ENCODE results near the gene STARD4.

STARD4 gene

DNA sequence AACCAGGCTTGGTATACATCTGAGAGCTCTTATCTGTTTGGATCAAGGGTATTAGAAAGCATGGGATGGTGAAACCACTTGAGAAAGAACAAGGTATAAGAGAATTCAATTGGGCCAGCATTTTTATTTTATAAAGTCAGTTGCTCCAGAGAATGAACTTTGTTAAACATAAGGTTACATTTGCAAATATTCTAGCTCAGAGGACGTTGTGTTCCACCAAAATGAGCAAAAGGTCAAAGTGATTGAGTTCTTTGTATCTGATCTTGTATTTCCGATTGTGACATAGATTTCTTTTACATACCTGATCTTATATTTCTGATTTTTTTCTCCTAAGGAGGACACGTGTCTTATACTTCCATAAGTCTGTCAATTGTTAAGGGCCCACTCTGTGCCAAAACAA is 8.6 kb upstream of the STARD4 start:
- DNase-seq, result no peak

DNA sequence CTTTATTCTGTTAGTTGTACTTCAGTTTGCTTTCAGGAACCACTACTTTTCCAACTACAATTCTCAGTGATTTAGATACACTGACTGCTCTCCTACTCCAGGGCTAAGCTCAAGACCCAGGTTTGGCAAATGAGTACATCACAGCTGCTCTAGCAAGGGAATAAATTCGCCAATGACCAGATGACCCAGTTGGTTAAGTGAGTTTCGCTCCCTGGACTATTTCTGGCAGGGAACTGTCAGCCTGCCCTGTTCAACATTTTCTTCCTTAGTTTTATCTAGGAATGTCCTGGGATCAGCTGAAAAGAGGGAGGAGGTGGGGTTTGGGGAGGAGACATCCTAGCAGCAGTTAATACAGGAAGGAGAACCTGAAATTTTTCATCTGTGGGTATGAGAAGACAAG is 6.4 kb upstream of the STARD4 start:
- DNase-seq, result no peak

DNA sequence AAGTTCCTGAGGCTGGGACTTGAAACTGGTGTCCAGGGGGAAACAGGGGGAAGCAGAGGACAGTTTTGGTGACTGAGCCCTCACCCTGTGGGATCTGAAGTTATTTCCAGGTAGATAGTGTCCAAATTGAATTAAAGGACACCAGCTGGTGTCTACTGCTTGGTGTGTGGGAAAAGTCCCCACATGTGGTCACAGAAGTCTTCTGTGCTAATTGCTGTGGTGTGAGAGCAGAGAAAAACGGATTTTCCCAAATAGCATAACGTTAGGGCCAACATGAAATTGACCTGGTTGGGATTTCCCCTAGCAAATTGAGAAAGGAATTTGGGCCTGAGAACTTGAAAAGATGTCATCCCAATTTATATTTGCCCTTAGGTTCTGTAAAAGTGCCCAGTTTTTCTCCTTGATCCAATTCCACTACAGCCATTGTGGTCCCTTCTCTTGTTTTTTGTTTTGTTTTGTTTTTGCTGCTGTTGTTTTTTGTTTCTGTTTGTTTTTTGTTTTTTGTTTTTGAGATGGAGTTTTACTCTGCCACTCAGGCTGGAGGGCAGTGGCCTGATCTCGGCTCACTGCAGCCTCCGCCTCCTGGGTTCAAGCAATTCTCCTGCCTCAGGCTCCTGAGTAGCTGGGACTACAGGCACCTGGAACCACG is 5.6 kb upstream of the STARD4 start:
- no peak for DNase-seq

DNA sequence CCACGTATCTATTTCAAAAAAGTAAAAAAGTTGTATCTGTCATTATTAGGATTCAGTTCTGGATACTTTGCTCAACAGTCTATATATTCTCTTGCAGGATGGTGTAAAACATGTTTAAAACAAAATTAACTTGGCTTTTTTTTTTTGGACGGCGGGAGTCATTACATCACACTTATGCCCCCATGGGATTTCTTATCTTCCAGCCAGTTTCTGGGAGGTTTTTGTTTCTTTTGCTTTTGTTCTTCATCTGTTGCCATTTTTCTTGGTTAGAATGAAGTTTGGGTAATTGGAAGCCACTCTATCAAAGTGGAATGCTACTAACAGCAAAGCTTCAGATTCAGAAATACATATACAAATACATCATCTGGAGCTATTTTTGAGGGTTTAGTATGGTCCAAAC is 1.8 kb upstream of the STARD4 start:
- no peak for DNase-seq

DNA sequence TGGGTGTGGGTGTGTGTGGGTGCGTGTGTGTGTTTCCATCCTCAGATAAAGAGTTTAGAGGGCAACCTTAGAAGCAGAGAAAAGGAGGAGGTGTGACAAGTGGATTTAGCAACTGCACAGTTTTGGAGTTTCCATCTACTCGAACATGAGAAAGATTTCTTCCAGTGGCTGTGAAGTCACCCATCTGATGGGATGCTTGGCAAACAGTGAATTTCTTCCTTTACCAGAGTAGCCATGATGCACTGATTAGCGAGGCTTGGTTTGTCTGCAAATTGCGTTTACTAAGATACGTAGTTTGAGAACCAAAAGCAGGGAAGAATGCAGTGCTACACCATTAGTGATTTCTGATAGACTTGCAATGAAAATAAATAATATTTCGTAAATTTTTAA is 791 bp upstream of the STARD4 start:
- DNase-seq, result no peak

DNA sequence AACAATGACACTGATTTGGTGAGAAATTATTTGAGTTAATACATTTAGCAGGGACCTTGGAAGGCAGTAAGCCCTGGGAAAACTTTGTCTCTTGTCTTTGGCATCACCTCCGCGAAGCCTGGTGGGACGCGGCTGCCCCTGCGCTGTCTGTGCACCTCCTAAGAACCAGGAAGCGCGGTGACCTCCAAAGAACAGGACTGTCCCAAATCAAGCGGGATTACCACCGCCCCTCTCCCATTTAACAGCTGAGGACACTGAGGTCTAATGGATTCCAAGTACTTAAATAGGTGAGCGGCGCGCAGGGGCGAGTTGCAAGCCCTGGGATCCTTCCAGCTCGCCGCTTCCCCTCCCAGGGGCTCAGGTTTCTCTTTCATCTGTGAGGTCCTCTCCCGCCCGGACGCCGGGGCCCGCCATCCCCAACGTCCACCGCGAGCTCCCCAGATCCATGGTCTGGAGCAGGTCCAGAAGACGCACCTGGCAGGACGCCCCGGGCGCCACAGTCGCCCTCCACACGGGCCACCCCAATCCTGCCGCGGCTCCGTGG is 432 bp downstream of the STARD4 start:
- no peak for DNase-seq

DNA sequence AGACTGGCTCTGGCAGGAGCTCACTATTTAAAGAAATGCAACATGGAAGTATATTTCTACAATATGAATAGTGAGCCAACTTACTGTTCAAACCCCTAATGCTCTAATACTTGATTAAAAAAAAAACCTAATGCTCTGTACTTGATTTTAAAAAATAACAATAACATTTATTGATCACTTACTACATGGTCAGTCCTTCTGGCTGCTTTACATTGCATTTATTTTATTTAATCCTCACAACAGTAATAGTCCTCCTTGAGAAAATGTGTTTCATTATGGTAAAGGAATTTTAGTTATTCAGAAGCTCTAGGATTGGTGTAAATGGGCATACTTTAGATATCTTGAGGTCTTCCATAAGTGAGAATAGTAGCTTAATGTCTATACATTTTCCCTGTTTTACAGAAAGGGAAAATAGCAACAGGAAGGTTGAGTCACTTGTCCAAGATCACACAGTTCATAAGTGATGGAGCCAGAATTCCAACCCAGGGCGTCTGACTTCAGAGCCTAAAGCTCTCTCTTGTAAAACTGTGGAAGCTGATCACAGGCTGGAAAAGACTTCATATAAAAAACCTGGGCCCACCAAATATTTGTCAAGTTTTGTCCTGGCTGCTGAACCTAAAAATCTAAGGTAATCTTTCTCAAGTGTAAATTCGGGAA is 1.0 kb downstream of the STARD4 start:
- no peak for DNase-seq

DNA sequence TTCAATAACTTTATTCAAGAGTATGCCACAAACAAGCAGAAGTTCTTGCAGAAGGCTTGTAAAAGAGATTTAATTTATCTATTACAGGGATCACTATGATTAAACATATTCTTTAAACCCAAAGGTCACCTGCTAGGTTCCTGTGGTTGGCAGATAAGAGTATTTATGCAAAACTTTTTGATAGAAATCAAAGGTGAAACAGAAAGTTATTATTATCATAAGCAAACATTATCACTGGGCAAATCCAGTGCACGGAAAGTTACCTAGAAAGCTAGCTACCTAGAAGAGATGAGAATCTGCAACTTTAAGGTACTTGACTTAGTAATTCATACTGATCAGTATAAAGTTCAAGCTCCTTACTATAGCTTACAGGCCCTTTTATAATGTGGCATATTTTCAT is 3.2 kb downstream of the STARD4 start:
- no peak for DNase-seq

DNA sequence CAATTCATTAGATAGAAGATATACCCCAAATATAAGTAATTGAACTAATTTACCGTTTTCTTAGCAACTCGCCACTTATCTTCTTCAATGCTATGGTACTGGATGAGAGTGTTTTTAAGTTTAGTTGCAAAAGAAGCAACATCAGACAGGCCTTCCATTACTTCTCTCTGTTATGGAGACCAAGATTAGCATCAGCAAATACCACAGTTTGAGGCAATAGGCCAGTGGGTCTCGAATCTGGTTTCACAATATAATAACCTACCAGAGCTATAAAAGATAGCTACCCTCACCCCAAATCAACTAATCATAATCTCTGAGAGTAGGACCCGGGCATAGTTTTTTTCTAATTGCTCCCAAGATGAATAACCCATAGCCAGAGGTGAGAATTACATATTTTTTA is 5.1 kb downstream of the STARD4 start:
- no peak for DNase-seq

DNA sequence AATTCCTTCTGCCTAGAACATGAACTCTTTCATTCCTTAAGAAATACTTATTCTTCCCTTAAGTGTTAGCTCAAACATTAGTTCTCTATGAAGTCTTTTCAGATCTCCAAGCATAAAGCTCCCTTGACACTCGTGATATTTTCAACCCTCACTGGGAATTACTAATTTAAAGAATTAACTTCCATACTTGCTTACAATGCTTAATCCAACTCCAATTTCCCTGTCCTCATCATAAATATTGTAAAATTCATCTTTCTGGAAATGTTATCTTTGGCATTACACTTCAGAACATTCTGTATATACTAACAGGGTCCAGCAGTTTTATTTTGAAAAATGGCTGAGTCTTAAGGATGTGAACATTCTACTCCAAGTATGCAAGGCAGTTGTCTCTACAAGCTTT is 7.2 kb downstream of the STARD4 start:
- no peak for DNase-seq

DNA sequence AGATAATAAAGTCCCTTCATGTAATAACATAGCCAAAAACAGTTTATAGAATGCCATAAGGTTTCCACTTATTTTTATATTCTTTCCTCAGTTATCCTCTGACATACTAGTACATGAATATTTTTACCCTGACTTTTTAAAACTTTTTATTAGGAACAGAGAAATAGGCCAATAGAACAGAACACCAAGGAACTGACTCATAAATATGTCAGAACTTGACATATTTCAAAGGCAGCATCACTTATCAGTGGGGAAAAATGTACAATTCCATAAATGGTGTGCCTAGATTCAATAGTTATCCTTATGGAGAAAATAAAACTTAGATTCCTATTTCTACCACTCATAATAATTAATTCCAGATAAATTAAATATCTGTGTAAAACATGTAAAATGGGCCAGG is 9.4 kb downstream of the STARD4 start:
- no peak for DNase-seq

DNA sequence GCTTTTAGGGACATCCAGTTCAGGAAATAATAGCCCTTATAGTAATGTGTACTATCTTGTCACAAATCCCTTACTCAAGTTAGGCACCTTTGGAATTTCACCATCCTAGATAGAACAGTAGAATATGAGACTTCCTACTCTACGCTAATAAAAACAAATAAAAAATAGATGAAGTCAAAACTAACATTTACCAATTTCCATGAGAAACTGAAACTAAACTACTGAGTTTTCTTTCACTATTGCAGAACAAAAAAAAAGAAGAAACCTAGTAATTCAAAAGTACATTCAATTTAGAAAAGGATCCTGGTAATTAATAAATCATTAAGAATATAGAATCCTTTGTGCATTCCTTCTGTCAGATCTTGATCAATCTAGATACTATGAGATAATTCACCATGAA is 14.0 kb downstream of the STARD4 start:
- no peak for DNase-seq

DNA sequence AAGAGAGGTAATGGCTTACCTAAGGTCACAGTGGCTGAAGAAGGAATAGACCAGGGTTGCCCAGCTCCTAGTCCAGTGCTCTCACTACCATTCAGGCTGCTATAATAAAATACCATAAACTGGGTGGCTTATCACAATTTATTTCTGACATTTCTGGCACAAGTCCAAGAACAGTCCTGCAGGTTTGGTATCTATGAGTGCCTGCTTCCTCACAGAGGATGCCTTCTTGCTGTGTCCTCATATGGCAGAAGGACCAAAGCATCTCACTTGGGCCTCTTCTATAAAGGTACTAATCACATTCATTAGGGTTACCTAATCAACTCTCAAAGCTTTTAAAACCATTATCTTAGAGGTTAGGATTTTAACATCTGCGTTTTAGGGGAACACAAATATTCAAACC is 17.2 kb downstream of the STARD4 start:
- no peak for DNase-seq

DNA sequence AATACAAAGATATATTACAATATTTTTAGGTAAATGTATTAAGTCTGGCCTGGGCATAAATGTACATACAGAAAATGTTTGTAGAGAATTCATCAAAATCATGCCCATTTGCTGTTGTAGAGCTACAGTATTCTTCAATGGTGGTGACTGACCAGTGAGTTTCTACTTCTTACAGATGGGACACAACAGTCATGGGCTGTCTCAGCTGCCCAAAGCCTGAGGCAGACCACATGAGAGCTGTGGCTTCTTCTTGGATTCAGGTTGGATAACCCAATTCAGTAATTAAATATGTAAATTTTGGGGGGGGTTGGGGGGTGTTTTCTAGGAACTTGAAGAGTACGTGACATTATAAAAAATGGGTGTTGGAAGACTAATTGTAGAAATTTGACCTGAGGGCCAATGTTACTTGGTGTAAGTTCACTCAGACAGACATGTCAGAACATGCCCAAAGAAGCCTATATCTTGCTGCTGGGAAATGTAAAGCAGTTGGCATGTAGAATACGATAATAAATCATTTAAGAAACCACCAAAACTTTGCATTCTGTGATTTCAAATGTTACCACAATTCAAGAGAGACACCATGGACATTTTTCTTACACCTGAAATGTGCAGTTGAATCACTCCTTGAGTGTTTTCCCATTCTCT is 17.9 kb downstream of the STARD4 start:
- DNase-seq, result no peak

DNA sequence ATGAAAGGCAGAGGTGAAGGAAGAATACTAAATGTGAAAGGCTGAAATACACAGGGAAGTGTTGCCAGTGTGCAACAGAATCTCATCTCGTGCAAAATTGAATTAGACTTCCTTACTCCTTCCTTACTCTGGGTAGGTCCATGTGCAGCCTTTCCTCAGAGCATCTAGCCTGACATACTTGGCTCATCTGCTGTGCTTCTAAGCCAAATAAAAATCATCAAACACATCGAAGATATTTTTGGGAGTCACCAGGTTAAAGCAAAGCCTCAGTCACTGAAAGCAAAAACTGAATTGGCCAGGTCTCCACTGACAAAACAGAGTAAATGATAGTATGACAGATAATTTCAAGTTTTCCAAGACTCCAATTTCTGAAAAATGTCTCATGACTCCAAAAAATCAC is 19.3 kb downstream of the STARD4 start:
- DNase-seq, result no peak

DNA sequence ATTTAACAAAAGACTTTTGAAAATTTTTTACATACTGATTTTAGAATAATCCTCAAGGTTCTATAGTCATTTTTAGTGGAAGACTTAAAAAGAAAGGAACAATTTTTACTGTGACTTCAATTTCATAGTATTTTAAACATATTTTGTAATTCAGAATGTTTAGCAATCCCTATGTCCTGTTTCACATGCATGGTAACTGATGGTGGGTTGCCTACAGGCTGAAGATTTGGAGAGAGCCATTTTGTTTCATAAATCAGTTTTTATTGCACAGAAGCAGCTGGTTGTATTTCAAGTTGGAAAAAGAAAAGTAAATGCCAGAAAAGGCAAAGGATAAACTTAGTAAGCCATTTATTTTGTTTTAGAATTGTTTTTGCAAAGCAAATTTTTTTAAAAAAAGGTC is 24.0 kb downstream of the STARD4 start:
- no peak for DNase-seq

DNA sequence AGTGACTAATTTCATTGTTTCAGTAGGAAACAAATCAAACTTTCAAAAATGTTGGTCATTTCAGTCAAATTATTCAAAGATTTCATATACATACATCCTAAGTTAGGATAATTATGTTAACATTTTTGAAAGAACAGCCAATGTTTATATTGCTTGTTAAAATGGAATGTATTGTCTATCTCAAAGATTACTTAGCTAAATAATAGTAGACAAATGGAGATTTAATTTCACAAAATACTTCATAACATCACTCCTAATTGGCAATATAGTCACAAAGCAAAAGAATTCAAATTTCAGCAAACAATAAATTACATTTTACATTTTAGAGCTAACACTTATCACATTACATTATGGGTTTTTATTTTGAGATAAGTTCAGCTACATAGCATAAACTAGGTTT is 25.4 kb downstream of the STARD4 start:
- no peak for DNase-seq

DNA sequence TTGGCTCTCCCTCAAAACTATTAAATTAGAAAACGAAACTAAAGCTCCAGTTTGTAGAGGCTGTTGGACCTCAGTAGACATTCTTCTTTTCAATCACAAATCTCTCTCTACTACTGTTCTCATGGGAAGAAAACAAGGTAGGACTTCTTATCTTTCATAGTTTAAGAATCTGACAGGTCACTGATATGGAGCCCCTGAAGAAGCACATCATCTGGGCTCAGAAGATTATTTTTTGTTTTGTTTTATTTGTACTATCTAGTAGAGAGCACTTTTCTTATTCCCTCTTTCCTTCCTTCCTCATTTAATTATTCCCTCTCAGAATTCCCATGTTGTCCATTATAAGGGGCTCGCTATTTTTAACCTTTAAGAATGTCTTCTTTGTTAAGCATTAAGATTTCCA is 26.3 kb downstream of the STARD4 start:
- DNase-seq, result no peak

DNA sequence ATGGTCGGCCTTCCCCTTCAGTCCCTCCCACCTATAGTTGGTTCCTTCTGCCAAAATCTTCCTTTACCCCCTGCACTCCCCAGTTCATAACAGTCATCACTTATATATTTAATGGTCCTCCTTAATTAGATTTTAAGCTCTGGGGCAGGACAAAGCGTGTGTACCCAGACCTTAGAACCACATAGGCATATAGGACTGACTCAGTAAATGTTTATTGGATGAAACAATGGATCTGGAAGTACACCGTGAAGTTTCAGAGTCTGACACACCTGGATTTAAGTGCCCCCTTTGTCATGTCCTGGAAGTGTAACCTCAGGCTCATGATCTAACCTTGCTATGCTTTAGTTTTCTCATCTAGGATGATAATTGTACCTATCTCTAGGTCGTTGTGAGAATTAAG is 32.0 kb downstream of the STARD4 start:
- no peak for DNase-seq

DNA sequence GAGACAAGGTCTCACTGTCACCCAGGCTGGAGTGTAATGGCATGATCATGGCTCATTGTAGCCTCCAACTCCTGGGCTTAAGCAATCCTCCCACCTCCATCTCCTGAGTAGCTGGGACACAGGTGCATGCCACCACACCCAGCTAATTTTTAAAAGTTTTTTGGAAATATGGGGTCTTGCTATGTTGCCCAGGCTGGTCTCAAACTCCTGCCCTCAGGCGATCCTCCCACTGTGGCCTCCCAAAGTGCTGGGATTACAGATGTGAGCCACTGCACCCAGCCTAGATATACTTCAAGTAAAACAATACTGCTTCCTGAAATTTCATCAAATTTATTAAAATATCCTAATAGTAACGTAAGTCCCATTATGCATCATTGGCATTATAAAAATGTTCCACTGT is 33.4 kb downstream of the STARD4 start:
- DNase-seq, result no peak

DNA sequence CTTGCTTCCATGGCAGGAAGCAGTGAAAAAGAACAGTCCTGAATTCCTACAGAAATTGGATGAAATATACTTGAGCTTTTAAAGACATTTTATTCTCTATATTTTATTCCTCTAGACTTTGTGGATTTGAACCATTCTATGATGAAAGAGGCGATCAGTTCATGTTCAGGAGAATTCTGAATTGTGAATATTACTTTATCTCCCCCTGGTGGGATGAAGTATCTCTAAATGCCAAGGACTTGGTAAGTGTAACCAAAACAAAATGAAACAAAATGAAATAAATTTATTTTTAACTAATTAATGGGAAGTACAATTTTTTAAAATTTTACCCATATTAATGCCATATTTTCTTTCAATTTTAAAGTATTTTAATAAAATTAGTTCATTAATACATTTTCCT is 34.1 kb downstream of the STARD4 start:
- no peak for DNase-seq

DNA sequence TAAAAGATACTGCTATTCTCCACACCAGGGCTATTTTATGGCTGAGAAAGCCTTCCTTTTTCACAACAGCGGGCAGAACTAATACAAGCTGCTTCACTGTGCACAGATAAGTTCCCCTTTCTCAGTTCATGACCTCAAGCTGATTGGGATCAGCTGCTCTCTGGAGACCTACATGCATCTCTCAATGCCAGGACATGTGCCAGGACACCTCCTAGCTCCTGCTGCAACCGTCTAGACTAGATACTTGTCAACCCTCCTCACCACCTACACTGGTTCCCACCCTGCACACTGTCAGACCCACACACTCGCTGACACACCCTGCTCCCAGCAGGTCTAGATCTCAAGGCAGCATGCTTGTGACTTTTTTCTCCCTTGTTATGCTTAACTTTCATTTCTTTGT is 39.8 kb downstream of the STARD4 start:
- no peak for DNase-seq

DNA sequence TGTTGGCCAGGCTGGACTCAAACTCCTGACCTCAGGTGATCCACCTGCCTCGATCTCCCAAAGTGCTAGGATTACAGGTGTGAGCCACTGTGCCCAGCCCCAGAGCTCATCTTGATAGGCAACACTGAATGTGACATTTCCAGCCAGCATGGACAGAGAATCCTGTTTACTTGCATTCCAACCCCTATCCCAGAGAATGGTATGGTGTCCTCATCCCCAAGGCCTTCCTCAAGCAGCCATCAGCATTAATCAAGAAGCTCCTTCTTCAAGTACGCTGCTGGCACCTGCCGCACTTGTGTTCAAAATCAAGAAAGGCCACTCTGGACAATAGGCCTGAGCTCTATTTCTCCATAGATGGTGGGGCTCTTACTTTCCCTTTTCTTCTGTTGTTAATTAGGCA is 40.2 kb downstream of the STARD4 start:
- DNase-seq, result no peak

DNA sequence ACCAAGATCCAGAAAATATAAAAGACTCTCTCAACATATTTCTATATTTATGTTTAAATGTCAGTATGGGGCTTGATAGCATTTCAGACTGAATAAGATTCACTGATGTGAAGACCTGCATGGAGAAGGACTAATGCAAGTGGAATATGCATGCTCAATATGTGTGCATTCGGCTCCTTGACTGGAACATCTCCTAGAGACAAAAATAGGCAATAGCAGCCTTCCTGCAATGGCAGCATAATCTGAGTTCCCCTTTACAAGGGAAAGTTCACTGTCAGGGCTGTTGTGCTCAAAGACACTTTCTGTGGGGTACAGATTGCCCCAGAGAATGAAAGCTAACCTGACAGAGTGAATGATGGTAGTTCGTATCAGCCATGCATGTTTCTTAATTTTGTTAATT is 42.4 kb downstream of the STARD4 start:
- no peak for DNase-seq

All from activated T-cell treated with anti-CD3 and anti-CD28 coated beads for 4 hours (primary cell).